Activated T-cell treated with anti-CD3 and anti-CD28 coated beads, Interleukin-2, amount 50 U/mL, for 48 hours (primary cell): ENCODE measurements around the gene PKDREJ.
A peak's percentile ranks its signal among the peaks of the same experiment; 100 is the strongest.
"Not testable (repeated sequence)": the region's sequence is repeated elsewhere in the genome, so short reads cannot be mapped to it uniquely, and the experiment has no call there.

ENCODE experiments used
- DNase-seq, 2 experiments: peaks; one replicate each; pipeline ENCODE4 v3.0.0-alpha.2; 2020

Gene PKDREJ, protein sequence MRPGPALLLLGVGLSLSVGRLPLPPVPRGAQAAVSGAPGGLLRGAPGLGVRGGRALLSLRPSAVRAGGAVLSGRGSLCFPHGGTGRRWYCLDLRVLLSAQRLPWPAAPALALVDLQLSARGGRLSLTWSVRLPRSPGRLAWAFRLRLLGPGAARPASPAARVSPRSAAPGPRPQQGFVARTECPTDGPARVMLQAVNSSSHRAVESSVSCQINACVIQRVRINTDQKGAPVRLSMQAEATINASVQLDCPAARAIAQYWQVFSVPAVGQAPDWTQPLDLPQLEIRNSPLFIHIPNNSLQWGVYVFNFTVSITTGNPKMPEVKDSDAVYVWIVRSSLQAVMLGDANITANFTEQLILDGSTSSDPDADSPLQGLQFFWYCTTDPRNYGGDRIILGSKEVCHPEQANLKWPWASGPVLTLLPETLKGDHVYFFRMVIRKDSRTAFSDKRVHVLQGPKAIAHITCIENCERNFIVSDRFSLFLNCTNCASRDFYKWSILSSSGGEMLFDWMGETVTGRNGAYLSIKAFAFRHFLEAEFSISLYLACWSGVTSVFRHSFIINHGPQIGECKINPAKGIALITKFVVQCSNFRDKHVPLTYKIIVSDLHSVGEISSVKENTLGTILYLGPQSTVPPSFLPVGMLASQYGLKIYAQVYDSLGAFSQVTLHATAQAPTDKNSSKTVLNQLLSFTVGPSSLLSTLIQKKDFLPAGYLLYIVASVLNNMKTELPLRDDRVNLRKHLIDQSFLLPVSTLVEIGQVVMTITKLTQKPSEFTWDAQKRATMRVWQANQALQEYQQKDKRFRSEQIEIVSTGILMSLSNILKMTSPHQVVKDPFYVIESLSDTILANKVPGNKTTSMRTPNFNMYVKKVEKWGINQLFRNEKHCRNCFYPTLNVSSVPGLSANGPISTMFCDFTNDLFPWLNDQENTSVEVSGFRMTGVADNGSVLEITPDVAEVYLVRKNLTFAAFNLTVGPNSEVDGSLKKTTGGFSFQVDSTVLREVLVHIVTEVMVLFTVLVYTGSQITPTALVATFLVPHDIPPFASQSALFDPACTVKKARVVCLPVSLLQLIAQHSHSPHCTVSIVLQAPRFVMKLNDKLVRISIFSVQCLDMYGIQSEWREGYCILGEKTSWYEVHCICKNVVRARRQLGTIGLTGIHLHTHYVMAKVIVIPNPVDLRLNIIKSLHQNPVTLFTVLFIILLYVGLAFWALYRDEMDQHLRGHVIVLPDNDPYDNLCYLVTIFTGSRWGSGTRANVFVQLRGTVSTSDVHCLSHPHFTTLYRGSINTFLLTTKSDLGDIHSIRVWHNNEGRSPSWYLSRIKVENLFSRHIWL (N-terminal part only)

DNA sequence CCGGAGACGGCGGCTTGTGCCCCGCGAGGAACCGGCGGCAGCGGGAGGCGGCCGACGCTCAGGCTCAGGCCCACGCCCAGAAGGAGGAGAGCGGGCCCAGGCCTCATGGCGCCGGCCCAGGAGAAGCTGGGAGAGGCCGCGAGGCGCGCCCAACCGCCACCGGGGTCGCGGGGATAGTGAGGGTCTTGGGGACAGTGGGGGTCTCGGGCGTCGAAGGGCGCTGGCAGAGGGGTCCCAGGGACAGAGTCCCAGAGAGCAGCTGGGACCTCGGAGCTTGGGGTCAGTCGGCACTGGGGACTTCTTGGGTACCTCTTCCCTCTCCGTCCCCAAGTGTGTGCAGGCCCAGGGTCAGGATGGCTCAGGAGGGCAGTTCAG lies at the start of gene PKDREJ:
PKDREJ (minus strand) TSS at position 128 of the 375 bp plus-strand sequence; CDS start at position 107, 21 bp downstream.
- no peak for DNase-seq

DNA sequence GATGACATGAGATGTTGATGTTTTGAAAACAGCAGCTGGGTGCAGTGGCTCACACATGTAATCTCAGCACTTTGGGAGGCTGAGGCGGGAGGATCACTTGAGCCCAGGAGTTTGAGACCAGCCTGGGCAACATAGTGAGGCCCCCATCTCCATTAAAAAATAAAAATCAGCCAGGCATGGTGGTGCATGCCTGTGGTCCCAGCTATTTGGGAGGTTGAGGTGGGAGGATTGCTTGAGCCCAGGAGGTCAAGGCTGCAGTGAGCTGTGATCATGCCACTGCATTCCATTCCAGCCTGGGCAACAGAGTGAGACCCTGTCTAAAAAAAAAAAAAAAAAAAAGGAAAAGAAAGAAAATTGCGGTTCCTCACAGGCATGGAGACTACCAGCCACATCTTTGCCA lies 49.7 kb upstream of the PKDREJ start:
- DNase-seq: not testable (repeated sequence)

GRCh38 chr22:46312056-46312455 lies 48.9 kb upstream of the PKDREJ start:
- DNase-seq: no peak

GRCh38 chr22:46309526-46310085 lies 46.5 kb upstream of the PKDREJ start:
- no peak for DNase-seq

- DNase-seq: no peak
Observed at GRCh38 chr22:46308283-46308988, 45.3 kb upstream of the PKDREJ start.

DNA sequence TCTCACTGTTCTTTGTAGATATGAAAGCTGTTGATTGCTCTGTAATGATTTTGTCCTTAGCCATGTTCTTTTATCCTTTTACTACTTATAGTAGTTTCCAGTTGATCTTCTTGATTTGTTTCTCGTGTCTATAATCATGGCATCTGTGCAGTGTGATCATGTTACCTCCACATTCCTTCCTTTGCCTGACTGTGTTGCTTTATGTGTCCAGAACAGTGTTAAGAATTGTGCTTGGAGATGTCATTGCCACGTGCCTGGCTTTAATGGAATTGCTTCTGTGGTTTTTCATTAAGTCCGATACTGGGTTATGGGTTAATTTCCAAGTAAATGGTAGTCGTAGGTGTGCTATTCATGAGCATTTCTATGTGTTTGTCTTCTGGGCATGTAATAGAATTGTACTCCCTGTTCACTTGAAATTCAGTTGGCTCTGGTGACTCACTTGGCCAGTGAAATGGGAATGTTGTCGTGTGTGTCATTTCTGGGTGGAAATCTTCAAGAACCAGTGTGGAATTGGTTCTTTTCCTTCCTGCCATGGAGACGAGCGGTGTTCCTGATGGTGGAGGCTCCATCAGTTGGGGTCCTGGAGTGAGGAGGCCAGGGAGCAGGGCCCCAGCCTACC lies 40.3 kb upstream of the PKDREJ start:
- DNase-seq: no peak

DNA sequence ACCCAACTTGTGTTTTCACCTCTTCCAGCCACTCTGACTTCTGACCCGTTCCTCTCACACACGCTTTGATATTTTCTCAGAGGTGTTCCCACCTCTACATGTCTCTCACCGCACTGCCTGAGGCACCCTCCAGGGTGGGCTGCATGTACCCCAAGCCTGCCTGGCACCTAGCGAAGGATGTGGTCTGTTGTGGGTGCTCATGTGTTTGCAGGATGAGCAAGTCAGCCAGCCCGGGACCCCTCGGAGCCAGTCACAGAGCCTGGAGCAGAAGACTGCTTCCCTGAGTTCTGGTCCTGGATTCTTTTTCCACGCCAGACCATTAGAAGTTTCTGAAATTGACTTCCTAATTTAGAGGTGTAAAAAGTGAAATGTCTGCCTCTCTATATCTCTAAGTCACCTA lies 37.3 kb upstream of the PKDREJ start:
- no peak for DNase-seq

DNA sequence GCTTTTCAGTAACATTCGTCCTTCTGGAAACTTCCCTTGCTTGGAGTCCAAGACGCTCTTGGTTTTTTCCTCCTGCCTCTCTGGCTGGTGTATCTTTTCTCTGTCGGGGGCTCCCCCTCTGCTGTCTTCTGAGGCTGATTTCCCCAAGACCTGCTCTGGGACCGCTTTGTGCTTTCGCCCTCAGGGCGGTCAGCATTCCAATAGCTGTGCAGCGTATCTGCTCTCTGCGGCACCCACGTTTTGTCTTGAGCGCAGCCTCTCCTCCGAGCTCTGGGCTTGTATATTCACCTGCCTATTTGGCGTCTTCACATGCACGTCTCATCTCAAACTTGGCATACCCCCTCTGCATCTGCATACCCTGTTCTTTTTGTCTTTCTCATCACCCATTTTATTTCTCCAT lies 36.0 kb upstream of the PKDREJ start:
- DNase-seq: no peak

DNA sequence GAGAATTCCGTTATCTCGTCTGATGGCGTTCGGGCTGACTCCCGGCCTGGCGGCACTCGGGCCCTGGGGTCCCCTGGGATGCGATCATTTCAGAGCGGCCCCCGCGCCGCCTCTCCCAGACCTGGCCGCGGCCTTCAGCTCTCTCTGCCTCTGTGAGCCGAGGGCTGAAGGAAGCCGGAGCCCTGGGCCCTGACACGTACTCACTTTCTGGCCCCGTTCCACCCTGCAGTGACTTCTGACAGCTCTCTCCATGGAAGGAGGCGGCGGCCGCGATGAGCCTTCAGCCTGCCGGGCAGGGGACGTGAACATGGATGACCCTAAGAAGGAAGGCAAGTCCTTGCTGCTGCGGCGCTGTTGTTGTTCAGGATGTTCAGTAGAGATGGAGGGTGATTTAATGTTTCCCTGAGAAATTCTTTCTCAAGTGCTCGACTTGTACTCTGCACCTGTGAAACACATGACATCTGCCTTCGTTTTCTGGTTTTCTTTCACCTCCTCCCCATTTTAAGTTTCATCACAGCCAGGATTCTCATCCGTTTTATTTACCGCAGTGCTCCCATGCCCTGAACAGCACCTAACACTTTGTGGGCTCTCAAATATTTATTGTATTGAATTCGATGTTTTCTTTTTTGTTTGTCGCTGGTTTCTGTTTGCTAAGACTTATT lies 34.1 kb upstream of the PKDREJ start:
- peak; percentile 50 to 55 for DNase-seq

DNA sequence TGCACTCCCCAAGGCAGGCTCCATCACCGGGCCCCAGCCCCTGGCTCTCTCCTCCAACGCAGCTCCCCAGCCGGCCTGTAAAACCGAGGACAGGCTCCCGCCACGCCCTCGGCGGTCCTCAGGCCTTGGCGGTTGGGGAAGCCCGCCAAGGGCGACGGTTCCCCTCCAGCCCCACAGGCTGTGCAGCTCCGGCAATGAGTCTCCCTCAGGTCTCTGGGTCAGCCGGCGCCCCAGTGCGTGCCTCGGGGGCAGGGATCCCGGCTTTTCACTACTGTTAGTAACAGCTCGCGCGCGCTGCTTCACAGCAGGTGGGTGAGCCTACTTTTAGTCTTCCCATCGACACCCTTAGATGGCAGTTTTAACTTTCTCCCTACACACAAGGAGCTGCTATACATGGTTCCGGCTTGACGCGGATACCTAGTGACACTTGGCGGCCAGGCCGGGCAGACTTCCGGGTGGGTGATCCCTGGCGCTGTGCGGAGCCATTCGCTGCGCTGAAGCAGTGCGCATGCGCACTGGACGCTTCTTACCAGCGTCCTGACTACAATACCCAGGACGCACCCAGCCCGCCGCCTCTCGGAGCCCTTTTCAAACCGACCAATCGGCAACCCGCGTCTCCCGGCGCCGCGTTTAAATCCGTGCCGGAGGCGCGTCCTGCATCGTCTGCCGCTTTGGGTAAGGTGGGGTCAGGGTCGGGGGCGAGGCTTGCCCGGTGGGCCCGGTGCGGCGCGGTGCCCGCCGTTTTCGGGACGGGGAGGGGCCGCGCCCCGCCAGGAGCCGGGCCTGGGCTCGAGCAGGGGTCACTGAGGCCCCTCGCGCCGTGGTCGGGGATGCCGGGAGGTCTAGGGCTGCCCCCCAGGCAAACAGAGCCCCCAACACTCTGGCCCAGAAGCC lies 33.4 kb upstream of the PKDREJ start, which contains the start of gene GTSE1:
GTSE1 (plus strand) TSS at position 614 of the 894 bp plus-strand sequence. CDS start 531 bp downstream, outside the sequence.
- peak; percentile 97 for DNase-seq

DNA sequence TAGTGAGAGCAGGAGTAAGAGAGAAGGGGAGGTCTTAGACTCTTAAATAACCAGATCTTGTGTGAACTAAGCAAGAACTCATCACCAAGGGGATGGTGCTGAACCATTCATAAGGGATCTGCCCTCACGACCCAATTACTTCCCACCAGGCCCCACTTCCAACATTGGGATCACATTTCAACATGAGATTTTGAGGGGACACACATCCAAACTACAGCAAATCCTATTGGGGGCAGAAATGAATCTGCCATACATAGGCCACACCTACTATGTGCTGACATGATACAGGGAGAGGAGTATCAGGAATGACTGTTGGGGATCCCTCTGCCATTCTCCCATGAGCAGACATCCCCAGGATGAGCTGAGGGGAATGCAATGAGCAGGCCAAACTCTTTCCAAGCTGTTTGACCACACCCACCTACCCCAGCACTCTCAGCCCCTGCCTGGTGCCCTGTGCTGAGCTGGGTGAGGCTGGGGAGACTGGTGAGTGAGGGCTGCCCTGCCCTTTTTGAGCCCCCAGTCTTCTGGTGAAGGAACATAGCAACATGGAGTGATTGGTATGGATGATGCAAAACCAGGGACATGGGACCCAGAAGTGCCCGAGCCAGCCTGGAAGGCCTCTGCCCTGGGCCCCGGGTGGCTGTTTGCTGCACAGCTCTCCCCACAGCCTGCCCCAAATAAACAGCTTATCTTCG lies 32.3 kb upstream of the PKDREJ start:
- DNase-seq: no peak

DNA sequence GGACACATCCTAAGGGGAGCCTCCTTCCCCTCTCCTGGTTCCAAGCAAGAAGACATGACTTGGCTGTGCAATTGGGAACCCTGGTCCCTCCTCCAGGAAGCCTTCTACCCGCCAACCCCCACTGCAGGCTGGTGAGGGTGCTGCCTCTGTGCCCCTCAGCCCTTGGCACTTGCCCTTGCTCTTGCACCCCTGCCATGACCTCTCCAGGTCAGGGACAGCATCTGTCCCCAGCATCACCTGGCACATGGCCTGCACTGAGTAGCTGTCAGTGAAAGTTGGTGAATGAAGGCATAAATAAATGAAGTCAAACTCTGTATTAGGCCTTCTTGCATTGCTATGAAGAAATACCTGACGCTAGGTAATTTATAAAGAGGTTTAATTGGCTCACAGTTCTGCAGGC lies 31.6 kb upstream of the PKDREJ start:
- DNase-seq: no peak

DNA sequence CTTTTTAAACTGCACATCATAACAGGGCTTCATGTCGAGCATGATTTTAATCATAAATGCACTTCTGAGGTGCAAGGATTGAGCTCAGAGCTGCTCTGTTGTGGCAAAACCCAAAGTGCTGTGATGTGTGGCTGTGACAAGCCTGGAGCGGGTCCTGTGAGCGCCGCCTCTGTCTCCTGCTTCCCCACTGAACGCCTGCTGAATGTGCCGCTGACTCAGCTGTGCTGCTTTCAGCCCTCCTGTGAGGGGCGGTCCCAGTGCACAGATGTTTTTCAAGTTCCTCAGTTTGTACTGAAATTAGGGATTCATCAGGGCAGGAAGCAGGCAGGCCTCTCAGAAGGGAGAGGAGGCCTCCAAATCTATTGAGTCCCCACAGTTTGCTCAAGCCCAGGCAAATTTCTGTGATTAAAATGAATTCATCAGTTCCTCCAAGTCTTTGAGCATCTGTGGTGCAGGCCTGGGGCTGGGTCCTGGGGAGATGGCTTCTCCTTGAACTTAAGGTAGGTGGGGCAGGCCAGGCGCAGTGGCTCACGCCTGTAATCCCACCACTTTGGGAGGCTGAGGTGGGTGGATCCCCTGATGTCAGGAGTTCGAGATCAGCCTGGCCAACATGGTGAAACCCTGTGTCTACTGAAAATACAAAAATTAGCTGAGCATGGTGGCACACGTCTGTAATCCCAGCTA lies 30.6 kb upstream of the PKDREJ start:
- DNase-seq: peak; percentile 35 to 48

DNA sequence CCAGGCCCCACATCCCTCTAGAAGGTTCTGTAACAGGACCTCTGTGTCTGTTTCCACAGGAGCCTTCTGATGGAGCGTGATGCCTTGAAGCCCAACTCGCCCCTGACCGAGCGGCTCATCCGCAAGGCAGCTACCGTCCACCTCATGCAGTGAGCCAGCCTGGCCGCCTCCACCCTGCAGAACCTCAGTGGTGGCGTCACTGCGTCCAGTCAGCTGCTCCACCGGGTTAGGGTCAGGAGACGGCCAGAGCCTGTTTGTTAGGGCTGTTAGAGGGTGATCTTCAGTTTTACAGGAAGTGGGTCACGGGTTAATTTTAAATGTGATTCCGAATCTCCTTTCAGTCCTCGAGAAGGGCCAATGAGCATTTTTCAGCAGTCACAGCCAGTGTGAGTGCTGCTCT lies 29.6 kb upstream of the PKDREJ start:
- no peak for DNase-seq

DNA sequence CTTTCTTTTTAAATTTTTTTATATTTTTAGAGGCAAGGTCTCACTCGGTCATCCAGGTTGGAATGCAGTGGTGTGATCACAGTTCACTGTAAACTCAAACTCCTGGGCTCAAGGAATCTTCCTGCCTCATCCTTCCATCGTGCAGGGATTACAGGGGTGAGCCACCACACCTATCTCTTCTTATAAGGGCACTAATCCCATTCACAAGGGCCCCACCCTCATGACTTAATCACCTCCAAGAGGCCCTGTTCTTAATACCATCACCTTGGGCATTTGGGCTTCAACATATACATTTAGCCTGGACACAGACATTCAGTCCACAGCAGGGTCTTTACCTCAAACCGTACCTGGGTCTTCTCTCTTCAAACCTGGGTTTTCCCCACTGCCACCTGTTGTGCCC lies 29.0 kb upstream of the PKDREJ start:
- no peak for DNase-seq

DNA sequence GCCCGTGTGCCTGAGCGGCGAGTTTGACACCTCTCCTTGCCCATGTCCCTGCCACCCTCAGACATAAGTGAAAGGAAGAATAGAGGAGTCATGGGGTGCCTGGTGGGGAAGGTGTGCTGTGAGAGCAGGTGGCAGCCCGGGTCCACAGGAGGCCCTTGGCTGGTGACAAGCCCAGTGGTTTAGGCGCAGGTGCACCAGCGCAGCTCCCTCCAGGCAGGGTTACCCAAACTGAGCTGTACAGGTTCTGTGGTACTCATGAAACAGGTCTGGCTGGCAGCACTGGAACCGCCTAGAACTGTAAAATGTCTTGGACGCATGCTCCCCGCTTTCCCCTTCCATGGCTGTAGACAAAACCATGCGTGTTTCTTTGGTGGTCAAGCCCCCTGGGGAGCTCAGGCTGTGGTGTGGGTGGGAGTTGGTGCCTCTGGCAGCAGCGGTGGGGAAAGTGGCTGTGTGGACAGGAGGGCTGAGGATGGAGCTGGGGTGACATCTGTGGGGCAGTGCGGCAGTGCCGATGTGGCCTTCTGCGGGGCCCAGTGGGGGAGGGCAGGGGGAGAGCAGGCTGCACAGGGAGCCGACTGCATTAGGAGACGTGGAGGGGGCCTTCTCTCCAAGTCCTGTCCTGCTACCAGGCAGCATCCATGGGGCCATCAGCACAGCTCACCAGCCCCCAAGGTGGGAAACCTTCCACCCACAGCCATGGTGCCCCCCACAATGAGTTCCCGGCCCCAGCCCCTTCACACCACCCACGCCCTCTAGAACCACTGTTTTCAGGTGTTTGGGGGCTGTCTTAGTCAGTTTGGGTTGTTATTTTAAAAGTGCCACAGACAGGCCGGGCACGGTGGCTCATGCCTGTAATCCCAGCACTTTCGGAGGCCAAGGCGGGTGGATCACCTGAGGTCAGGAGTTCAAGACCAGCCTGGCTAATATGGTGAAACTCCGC lies 28.0 kb upstream of the PKDREJ start:
- no peak for DNase-seq

- no peak for DNase-seq
Observed at GRCh38 chr22:46290121-46290842, 27.1 kb upstream of the PKDREJ start.
